GM18520 (cell line): ENCODE measurements around the gene CAMTA1.

ENCODE experiments used
- ATAC-seq: cut with Tn5 transposase; IDR thresholded peaks from one replicate; pipeline ENCODE4 v1.9.1; 2021; ENCODE audit not compliant: unreplicated experiment

CAMTA1 gene

GRCh38 chr1:7610106-7610731 lies 825.0 kb downstream of the CAMTA1 start:
- ATAC-seq, result no peak

- ATAC-seq, result no peak
Measured at GRCh38 chr1:7610936-7611335, 825.7 kb downstream of the CAMTA1 start.

- ATAC-seq, result no peak
Measured at GRCh38 chr1:7611421-7612010, 826.3 kb downstream of the CAMTA1 start.

GRCh38 chr1:7613106-7613850 lies 828.0 kb downstream of the CAMTA1 start:
- no peak for ATAC-seq

- no peak for ATAC-seq
Measured at GRCh38 chr1:7613851-7614205, 828.6 kb downstream of the CAMTA1 start.

GRCh38 chr1:7614576-7615074 lies 829.4 kb downstream of the CAMTA1 start:
- no peak for ATAC-seq

- ATAC-seq, result no peak
Measured at GRCh38 chr1:7615138-7615537, 829.9 kb downstream of the CAMTA1 start.

GRCh38 chr1:7616076-7616832 lies 831.0 kb downstream of the CAMTA1 start:
- ATAC-seq, result no peak

- ATAC-seq, result no peak
Measured at GRCh38 chr1:7616953-7617352, 831.7 kb downstream of the CAMTA1 start.

GRCh38 chr1:7617826-7618225 lies 832.6 kb downstream of the CAMTA1 start:
- no peak for ATAC-seq

- ATAC-seq, result no peak
Measured at GRCh38 chr1:7620196-7620595, 834.9 kb downstream of the CAMTA1 start.

- no peak for ATAC-seq
Measured at GRCh38 chr1:7621334-7622219, 836.3 kb downstream of the CAMTA1 start.

GRCh38 chr1:7623842-7624241 lies 838.6 kb downstream of the CAMTA1 start:
- ATAC-seq, result no peak

- ATAC-seq, result no peak
Measured at GRCh38 chr1:7624791-7625355, 839.6 kb downstream of the CAMTA1 start.

GRCh38 chr1:7625401-7625800 lies 840.1 kb downstream of the CAMTA1 start:
- ATAC-seq, result no peak

- ATAC-seq, result no peak
Measured at GRCh38 chr1:7628273-7628672, 843.0 kb downstream of the CAMTA1 start.

- no peak for ATAC-seq
Measured at GRCh38 chr1:7629011-7629410, 843.8 kb downstream of the CAMTA1 start.

GRCh38 chr1:7629465-7630195 lies 844.4 kb downstream of the CAMTA1 start:
- ATAC-seq, result no peak

GRCh38 chr1:7630378-7630777 lies 845.1 kb downstream of the CAMTA1 start:
- ATAC-seq, result no peak

GRCh38 chr1:7632176-7632575 lies 846.9 kb downstream of the CAMTA1 start:
- ATAC-seq, result no peak
